Measurements from ENCODE around the gene ATP6V0A1. TPM values are rescaled to one million over a fixed set of nuclear protein-coding genes. Genes with fewer than 3 reads are reported as not detected.

The ATP6V0A1 gene
- total and polyA plus RNA-seq, 2 experiments from 2014 or later = 23.9 to 42.3 TPM

- TF ChIP-seq, protein P1, sequence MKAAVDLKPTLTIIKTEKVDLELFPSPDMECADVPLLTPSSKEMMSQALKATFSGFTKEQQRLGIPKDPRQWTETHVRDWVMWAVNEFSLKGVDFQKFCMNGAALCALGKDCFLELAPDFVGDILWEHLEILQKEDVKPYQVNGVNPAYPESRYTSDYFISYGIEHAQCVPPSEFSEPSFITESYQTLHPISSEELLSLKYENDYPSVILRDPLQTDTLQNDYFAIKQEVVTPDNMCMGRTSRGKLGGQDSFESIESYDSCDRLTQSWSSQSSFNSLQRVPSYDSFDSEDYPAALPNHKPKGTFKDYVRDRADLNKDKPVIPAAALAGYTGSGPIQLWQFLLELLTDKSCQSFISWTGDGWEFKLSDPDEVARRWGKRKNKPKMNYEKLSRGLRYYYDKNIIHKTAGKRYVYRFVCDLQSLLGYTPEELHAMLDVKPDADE (IDR thresholded peaks at IDR 0.05) = no peak
Measured at GRCh38 chr17:42484304-42484703, 25.6 kb downstream of the ATP6V0A1 start (continued).

- Histone ChIP-seq H3F3A (replicated peaks; ENCODE audit: low read depth) (no peaks in the 10 kb centered on the region; the same call in 1 of the 2 replicates), H3K4me1 (ENCODE audit: insufficient read depth) (no peaks in the 10 kb centered on the region), H3K9me2 (ENCODE audit: insufficient read depth) (no peaks in the 10 kb centered on the region), H3K4me3 (no peak overlapping the region), H3K36me3 (ENCODE audit: insufficient read depth) (peaks cover 51% of the 10 kb centered on the region), H3K79me2 (replicated peaks; ENCODE audit: insufficient read depth) (no peaks in the 10 kb centered on the region), H3K27me3 (ENCODE audit: insufficient read depth) (no peaks in the 10 kb centered on the region), H3K27ac (ENCODE audit: low read depth) (0 out of 2 replicates have a peak overlapping the region, but pooled peaks have one; percentile 66), H3K4me2 (no peak overlapping the region), H2AFZ (no peak overlapping the region), H4K20me1 (replicated peaks; ENCODE audit: insufficient read depth) (peaks cover 7% of the 10 kb centered on the region; the same call in 1 of the 2 replicates)
- H3K27me3 Mint-ChIP-seq (ENCODE audit: insufficient read depth, low read depth, poor library complexity) = no peaks in the 10 kb centered on the region
- H3K4me1 Mint-ChIP-seq = no peaks in the 10 kb centered on the region
- DNase-seq (ENCODE audit: low spot score) (no peak), ATAC-seq (no peak)
- peaks cover 57% of the 10 kb centered on the region for H3K36me3 Mint-ChIP-seq (ENCODE audit: low read depth)
- H3K9me3 Mint-ChIP-seq = no peaks in the 10 kb centered on the region
- no peak overlapping the region for H3K27ac Mint-ChIP-seq
- H3K4me3 Mint-ChIP-seq = no peak overlapping the region
- no peak for TF ChIP-seq NANOG (IDR thresholded peaks at IDR 0.05; ENCODE audit: borderline replicate concordance)
- no peak for TF ChIP-seq EZH2phosphoT487 (IDR thresholded peaks at IDR 0.05; ENCODE audit: unreplicated experiment)
- TF ChIP-seq EZH2 (IDR thresholded peaks at IDR 0.05; ENCODE audit: low read depth, unreplicated experiment) = no peak
- no peak for TF ChIP-seq CREB1 (CRISPR knock-in tag; IDR thresholded peaks at IDR 0.05; ENCODE audit: low read depth)
- TF ChIP-seq ZNF331 (CRISPR knock-in tag; IDR thresholded peaks at IDR 0.05; ENCODE audit: low read depth) = no peak
- no peak for TF ChIP-seq CTCF (conservative IDR thresholded peaks at IDR 0.05; ENCODE audit: low read depth in 2 of 2)
- TF ChIP-seq POLR2AphosphoS5 (IDR thresholded peaks at IDR 0.05; ENCODE audit: low read depth) = no peak
- no peak for TF ChIP-seq JUNB (IDR thresholded peaks at IDR 0.05; ENCODE audit: unreplicated experiment)
- TF ChIP-seq REST (IDR thresholded peaks at IDR 0.05; ENCODE audit: unreplicated experiment) = no peak
- no peak for TF ChIP-seq ZNF114 (CRISPR knock-in tag; IDR thresholded peaks at IDR 0.05)
- no peak for TF ChIP-seq ZNF462 (CRISPR knock-in tag; IDR thresholded peaks at IDR 0.05)
- TF ChIP-seq, protein P1 (IDR thresholded peaks at IDR 0.05) = no peak
Measured at GRCh38 chr17:42485680-42486079, 27.0 kb downstream of the ATP6V0A1 start.

Data from GM23338 (cell line).